Left lung (tissue), 10 donors: ENCODE measurements around the gene POFUT2. TPM values are rescaled to one million over a fixed set of nuclear protein-coding genes. Genes with fewer than 3 reads are reported as not detected.
A peak's percentile ranks its signal among the peaks of the same experiment; 100 is the strongest.

Experiments used
- ATAC-seq: fragments of 200-7000 bp; cut with Tn5 transposase; one replicate; pipeline ENCODE4 v1.9.1; 2020; ENCODE audit warnings: moderate library complexity
- DNase-seq, 4 donors: peaks; one replicate each; pipeline ENCODE4 v3.0.0-alpha.2; 2013 to 2020
- H3K27ac ChIP-seq, 2 donors: fragments of 200-600 bp; sonication (generic) in 1 of 2; one replicate each; pipeline versions ENCODE4 v1.5.0 to v1.8.0; 2020 to 2021
- H3K27me3 ChIP-seq, 2 donors: fragments of 200-600 bp; sonication (generic) in 1 of 2; one replicate each; pipeline versions ENCODE4 v1.5.0 to v1.8.0; 2020 to 2021
- H3K36me3 ChIP-seq, 2 donors: fragments of 200-600 bp; sonication (generic) in 1 of 2; one replicate each; pipeline versions ENCODE4 v1.5.0 to v1.8.0; 2020 to 2021
- H3K4me1 ChIP-seq, 2 donors: fragments of 200-600 bp; one replicate each; pipeline ENCODE4 v1.8.0; 2021
- H3K4me3 ChIP-seq, 2 donors: fragments of 200-600 bp; sonication (generic) in 1 of 2; one replicate each; pipeline versions ENCODE4 v1.5.0 to v1.8.0; 2020 to 2021; ENCODE audit warnings: mild to moderate bottlenecking in 1 of 2
- H3K9me3 ChIP-seq, 2 donors: fragments of 200-600 bp; sonication (generic) in 1 of 2; one replicate each; pipeline versions ENCODE4 v1.5.0 to v1.8.0; 2020 to 2021
- intact Hi-C, 2 donors: fragments of 100-400 bp; cut with DNase I; formaldehyde crosslinking; loops; one replicate each; pipeline versions ENCODE4 v1.11.2 to v1.14.2; 2022
- polyA plus RNA-seq, 6 donors: library from polyadenylated mRNA; unstranded; fragments of 120-200 nt; gene quantifications; one replicate each; pipeline ENCODE4 v1.2.1, GENCODE V29; 2013; ENCODE audit not compliant: insufficient read length in 6 of 6
- total RNA-seq, 2 donors: library from RNA; stranded (reverse); fragmentation: NEBNext Ultra II Directional; extraction: Animal tissue kit (Norgen Biotek cat#: 25700); gene quantifications; one replicate each; pipeline ENCODE4 v1.2.1, GENCODE V29; 2021
- TF ChIP-seq, protein P1 (sequence below), 2 donors: fragments of 200-600 bp; sonication (generic) in 1 of 2; IDR thresholded peaks; one replicate each; pipeline versions ENCODE4 v1.5.0 to v1.8.0; 2021; ENCODE audit warnings: antibody characterized with exemption in 2 of 2
- donor health status: DM: no; HTN: yes; CAD: no.
- donor health status: DM: no; HTN: no; CAD: no.

Gene POFUT2
- total and polyA plus RNA-seq, 8 donors, result 30.4 to 44.2 (median 34.2) TPM

DNA sequence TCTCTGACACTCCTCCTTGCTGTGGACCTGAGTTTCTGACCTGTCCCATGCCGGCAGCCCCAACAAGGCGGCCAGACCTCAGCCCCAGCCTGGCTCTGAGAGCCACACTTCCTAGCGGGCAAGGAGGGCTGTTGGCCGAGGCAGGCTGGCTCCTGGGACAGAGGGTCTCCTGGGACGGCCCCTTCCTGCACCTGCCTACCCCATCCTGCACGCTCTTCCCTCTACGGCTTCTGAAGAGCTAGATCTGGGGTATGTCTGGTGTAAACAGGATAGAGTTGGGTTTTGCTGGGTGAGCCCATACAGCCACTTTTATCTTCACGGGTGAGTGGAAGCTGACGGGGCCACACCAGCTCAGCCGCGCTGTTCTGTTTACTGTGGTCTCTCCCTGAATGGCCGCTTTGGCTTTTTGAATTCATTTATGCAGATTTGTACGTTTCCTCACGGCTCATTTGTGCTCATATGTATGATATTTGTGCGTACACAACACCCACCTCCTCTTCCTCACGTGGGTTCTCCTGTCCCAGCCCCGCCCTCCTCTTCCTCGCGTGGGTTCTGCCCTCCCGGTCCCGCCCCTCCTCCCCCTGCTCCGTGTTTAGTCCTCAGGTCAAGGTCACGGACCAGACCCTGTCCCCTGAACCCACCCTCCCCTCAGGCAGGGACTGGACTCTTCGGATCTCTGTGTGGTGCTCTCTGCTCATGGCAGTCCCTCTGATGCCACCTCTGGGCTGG, 34.7 kb upstream of the POFUT2 start:
- Histone ChIP-seq H3K36me3 (no peaks in the 10 kb centered on the region), H3K4me3 (no peak overlapping the region), H3K4me1 (peaks cover 7 to 37% of the 10 kb centered on the region in 2 donors), H3K27me3 (peaks cover 0 to 12% of the 10 kb centered on the region in 2 donors), H3K27ac (peak overlapping the region in 1 of 2 donors; percentile 28), H3K9me3 (no peaks in the 10 kb centered on the region)
- ATAC-seq, result no peak
- intact Hi-C loops, result no loop called here
- peak in 1 of 4 donors; percentile 30 for DNase-seq
- TF ChIP-seq, protein P1, sequence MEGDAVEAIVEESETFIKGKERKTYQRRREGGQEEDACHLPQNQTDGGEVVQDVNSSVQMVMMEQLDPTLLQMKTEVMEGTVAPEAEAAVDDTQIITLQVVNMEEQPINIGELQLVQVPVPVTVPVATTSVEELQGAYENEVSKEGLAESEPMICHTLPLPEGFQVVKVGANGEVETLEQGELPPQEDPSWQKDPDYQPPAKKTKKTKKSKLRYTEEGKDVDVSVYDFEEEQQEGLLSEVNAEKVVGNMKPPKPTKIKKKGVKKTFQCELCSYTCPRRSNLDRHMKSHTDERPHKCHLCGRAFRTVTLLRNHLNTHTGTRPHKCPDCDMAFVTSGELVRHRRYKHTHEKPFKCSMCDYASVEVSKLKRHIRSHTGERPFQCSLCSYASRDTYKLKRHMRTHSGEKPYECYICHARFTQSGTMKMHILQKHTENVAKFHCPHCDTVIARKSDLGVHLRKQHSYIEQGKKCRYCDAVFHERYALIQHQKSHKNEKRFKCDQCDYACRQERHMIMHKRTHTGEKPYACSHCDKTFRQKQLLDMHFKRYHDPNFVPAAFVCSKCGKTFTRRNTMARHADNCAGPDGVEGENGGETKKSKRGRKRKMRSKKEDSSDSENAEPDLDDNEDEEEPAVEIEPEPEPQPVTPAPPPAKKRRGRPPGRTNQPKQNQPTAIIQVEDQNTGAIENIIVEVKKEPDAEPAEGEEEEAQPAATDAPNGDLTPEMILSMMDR (IDR thresholded peaks at IDR 0.05), result no peak

DNA sequence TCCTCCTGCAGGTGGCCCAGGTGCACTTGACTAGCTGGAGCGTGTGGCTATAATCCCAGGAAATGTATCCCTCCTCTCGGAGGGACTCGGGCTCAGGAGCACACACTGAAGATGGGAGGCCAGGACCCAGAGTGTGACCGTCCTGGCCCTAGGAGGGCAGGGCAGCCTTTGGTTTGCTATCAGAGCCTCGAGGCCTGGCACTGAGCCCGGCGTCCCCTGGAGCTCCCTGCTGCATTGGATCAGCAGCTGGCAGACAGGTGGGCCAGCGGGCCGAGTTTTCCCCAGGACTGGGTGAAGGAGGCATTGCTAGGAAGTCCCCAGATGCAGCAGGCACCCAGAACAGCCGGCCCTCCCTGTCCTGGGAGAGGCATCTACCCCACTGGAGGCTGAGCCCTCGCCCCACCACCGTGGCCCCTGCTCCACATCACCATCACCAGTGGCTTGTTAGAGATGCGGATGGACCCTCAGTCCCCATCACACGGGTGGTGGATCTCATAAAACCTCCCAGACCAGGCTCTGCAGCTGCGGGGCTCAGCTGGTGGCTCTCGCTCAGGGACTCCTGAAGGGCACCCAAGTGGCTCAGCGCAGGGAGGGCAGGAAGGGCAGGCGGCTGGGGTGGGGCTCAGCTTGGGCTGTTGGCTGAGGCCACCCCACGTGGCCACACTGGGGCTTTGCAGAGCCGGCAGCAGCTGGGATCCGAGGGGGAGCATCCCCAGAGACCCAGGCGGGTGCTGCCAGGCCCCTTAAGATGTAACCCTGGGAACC, 32.7 kb upstream of the POFUT2 start:
- no peaks in the 10 kb centered on the region for H3K9me3 ChIP-seq
- no peaks in the 10 kb centered on the region for H3K36me3 ChIP-seq
- ATAC-seq, result no peak
- H3K4me1 ChIP-seq, result peaks cover 7 to 47% of the 10 kb centered on the region in 2 donors
- intact Hi-C loops, result no loop called here
- peaks cover 0 to 12% of the 10 kb centered on the region in 2 donors for H3K27me3 ChIP-seq
- peak in 2 of 4 donors; percentile 32 to 61 for DNase-seq
- H3K27ac ChIP-seq, result peak overlapping the region; percentile 80
- H3K4me3 ChIP-seq, result no peak overlapping the region
- TF ChIP-seq, protein P1 (IDR thresholded peaks at IDR 0.05), result no peak

DNA sequence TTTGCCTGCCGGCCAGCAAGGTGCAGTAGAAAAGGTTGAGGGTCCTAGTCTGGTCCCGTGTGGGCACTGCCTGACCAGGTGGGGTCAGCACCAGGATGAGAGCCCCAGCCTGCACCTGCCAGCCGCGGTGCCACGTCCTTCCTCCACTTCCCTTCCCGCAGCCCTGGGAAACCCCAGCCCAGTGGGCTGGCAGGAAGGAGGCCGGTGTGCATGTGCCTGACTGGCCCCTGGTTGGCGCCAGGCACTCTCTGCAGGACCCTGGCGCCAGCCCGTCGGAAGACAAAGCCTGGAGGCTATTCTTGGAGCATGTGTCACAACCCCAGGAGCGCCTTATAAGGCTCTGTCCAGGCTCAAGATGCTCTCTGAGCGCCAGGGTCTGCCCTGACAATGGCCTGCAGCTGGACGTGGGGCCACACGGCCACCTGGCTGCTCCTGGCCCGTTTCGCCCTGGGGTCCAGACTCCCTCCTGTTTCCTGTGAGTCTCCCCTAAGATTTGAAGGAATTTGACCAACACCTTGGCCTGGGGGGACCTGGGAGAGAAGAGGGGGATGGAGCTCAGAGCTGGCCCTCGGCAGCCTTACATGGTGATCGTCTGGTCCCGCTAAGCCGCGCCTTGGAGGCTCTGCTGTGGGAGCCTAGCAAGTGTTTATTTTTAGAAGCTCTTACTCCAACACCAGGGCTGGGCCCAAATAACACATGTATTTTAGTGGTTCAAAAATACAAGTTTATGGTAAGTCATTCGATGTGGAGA, 31.9 kb upstream of the POFUT2 start:
- Histone ChIP-seq H3K9me3 (no peaks in the 10 kb centered on the region), H3K27ac (peak overlapping the region; percentile 80), H3K27me3 (peaks cover 0 to 12% of the 10 kb centered on the region in 2 donors), H3K4me3 (no peak overlapping the region), H3K4me1 (peaks cover 7 to 47% of the 10 kb centered on the region in 2 donors), H3K36me3 (no peaks in the 10 kb centered on the region)
- ATAC-seq, result peak; percentile 56
- intact Hi-C loops, result no loop called here
- peak in 2 of 4 donors; percentile 35 to 44 for DNase-seq
- TF ChIP-seq, protein P1 (IDR thresholded peaks at IDR 0.05), result no peak

DNA sequence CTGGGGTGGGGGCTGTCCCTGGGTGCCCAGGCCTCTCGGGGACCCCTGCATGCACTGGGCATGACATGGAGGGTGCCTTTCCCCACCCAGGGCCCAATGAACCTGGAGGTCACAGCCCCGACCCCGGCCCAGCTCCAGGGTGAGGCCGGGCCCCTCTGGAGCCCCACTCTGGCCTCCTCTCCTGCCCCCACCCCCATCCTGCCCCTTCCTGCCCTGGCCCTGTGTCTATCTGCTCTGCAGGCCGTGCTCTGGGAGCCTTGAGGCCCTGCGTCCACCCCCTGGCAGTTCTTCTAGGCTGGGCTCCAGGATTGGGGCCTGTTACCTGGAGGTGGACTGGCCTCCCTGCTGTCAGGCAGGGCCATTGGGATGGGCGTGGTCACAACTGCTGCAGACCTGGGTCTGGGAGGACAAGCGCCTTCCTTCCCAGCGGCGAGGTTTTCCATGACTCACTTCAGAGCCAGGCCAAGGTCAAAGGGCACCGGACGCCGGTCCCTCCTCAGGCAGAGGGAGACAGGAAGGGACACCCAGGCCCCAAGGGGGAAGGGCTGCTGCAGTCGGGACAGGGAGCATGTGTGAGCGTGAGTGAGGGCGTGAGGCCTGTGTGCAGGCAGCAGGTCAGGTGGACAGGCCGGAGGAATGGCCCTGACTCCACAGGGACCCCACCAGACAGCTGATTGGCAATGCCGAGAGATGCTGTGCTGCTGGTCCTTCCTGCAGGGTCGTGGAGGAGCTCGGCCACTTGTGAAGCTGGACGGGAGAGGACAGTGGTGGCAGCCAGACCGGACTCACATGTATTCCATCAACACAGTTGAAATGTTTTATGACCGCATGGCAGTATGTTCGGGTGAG, 31.1 kb upstream of the POFUT2 start:
- Histone ChIP-seq H3K27me3 (peaks cover 0 to 12% of the 10 kb centered on the region in 2 donors), H3K36me3 (no peaks in the 10 kb centered on the region), H3K4me3 (no peak overlapping the region), H3K4me1 (peaks cover 7 to 47% of the 10 kb centered on the region in 2 donors), H3K27ac (peak overlapping the region; percentile 80 to 86), H3K9me3 (no peaks in the 10 kb centered on the region)
- intact Hi-C loops, result no loop called here
- DNase-seq, result peak in 2 of 4 donors; percentile 45 to 53
- peak; percentile 46 for ATAC-seq
- TF ChIP-seq, protein P1 (IDR thresholded peaks at IDR 0.05), result no peak
